ENCODE measurements around the gene MEGF11.
"Not testable (repeated sequence)": the region's sequence is repeated elsewhere in the genome, so short reads cannot be mapped to it uniquely, and the experiment has no call there.

MEGF11 gene

DNA sequence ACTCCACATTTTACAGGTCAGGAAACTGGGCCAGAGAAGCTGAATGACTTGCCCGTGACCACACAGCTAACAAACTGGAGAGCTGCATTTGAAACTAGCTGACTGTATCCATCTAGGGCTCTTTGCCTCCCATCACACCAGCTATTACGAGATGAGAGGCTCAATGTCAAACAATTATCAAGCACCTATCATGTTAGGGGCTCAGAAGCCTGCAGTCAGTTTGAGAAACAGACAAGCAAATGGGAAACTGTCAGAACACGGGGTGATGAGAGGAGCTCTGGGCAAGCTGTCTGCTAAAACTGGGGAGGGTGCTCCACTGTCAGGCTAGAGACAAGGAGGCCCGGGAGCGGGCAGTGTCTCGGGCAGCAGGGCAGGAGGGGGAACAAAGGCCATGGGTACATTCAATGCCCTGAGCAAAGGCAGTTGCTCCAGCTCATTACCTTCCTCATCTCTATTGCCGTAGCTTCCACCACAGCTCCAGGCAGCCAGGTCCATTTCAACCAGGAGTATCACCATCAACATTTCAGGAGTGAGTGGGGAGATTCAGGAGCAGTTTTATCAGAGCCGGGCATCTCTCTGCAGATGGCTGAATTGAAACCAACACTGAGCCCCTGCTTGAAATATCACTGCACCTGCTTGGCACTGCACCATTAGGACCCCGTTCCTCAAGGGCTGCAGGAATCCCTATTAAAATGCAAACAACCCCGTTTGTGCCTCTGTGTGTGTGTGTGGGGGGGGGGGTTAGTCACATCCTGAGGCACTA, 261.6 kb downstream of the MEGF11 start:
- no peak for DNase-seq

DNA sequence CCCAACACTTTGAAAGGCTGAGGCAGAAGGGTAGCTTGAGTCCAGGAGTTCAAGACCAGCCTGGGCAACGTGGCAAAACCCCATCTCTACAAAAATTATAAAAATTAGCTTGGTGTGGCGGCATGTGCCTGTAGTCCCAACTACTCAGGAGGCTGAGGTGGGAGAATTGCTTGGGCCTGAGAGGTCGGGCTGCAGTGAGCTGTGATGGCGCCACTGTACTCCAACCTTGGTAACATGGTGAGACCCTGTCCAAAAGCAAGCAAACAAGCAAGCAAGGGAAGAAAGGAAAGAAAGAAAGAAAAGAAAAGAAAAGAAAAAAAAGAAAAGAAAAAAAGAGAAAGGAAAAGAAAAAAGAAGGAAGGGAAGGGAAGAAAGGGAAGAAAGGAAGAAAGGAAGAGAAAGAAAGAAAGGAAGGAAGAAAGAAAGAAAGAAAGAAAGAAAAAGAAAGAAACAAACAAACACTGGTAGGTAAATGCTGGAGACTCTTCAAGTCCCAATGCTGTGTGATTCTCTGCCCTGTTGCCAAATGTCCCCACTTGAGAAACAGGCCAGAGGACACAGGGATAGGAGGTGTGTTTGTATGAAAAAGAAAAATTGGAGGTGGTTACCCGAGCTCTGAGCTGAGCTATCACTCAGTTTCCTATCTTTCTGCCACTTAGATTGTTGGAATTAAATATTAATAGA, 263.1 kb downstream of the MEGF11 start:
- DNase-seq = no peak

DNA sequence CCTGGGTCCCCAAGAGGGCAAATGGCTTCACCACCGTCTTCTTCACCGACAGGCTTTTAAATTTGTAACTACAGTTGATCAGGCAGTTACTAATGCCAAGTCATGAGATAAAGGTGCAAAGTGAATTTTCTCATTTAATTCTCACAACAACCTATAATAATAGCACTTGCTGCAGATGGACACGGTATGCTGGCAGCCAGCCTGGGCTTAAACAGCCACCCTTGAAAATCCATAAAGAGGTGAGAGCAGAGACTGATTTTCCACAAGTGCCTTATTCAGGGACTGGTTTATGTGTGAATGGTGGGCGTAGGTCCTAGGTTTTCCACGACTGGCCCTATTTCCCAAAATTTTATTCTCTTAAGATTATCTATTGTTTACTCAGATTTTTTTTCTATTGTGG, 266.4 kb downstream of the MEGF11 start:
- no peak for DNase-seq

DNA sequence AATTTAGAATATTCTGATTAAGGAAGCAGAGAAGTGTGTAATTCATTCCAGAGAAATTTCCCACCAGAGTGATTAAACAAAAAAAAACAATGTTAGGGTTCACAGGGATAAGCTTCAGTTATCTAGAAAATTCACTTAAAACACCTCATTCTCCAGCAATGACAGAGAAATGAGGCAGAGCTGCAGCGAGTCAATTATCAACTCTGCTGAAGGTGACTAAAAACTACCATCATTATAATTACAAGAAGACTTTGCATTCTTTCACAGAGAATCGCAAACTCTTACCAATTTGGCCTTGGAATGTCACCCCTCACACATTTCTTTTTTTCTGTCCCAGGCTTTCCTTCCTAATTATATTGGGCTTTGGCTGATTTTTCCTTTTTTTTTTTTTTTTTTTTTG, 267.1 kb downstream of the MEGF11 start:
- no peak for DNase-seq

DNA sequence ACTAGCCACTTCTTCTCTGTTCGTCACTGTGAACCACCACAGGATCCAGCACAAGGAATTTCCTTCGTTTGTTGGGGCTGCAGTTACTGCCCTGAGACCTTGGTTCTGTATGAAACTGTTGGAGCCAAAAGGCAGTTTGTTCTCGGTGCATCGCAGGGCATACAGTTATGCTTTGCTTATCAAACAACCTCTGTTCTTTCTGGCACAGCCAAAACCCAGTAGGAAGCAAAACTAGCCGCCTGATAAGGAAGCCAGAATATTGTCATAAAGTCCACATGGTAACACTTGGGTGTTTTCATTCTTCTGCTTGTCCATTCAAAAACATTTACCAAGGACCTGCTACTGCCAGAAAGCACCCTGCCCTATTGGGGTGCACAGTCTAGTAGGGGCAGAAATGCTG, 268.2 kb downstream of the MEGF11 start:
- DNase-seq = no peak

DNA sequence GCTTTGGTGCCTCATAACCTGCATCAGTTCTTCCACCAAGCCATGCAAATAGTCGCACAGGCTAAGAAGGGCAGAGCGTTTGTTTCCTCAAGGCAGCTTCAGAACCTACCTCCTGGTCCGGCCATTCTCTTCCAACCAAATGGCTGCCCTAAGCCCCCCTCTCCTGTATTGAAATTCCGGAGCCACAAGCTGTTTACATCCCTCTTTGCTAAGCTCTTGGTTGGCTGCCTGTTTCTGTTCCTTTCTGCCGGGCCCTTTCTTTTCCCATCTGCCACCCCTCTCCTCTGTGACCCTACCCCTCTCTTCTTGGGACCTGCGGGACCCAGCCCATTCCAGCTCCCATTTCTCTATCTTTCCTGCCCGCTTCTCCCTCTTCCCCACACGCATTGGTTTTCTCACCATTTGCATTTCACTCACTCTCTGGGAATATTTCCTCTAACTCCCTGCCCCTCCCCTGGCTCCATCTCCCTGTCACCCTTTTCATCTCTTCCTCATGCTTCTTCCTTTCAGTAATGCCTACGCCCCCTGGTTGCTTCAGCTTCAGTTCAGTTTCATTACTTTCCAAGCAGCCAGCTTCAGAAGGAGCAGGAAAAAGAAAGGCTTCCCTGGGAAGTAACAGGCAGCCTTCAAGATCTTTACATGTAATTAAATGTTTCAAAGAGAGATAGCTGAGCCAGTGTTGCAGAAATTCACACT, 270.8 kb downstream of the MEGF11 start:
- DNase-seq = no peak

DNA sequence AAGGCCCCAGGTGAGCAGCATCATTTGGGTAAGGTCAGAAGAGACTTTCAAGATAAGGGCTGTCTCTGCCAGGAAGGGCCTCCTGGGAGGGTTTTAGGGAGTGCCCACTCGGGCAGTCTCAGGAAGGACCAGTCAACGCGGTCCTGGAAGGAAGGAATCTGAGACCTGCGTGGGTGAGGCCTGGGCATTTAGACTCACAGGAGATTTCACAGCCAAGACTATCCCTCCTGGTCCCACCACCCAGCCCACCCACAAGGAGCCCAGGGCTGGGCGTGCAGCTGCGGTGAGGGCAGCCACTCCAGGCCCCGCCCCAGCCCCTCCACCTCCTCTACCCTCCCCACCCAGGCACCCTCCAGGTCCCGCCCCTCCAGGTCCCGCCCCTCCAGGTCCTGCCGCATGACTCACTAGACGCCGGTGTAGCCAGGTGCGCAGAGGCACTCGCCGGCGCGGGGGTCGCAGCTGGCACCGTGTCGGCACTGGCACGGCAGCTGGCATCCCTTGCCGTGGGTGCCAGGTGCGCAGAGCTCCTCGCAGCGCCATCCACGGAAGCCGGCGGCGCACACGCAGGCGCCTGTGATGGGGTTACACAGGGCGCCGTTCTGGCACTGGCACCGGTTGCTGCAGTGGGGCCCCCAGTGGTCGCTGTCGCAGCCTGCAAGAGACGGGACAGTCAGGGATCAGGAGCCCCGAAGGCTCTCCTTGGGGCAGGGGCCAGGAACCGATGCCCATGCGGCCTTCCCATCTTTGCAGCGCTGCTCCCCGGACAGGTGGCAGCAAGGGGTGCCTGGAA, 271.5 kb downstream of the MEGF11 start:
- no peak for DNase-seq

DNA sequence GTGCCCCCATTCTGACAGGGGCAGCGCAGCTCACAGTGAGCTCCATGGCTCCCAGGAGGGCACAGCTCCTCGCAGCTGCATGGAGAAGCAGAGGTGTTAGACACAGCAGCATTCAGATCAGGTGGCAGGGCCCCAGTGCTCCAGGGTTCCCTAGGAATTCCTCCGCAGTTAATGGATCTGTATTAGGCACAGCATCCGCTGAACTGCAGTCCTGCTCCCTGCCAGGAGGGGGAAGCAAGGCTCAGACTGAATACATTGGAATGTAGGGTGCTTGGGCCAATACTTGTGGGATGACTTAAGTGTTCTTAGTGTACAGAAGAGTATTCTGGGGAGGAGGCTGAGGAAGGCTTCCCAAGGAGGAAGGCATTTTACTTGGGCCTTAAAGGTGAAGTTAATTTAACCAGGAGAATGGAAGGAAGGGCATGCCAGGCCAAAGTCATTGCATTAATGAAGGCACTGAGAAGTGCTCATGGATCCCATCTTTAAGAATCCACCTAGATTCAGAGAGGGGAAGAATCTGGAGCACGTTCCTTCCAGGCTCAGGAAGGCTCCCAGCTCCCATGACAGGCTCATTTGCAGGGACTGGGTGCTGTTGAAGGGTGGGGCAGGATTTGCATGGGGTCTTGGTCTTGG, 272.6 kb downstream of the MEGF11 start:
- DNase-seq = peak; percentile 55

DNA sequence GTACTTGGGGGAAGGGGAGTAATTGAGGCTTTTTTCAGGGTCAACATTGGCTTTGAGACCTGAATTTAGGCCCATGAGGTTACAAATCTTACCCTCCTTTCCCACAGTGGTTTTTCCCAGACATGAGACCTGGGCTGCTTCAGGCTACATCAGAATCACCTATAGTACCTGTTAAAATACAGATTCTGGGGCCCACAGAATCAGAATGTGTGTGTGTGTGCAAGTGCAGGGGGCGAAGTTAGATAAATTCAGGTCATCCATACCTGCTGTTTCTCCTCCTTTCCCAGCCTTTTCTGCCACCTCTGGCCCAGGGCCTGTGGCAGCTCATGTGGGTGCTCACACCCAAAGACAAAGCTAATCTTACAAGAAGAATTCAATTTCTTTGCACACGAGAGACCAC, 273.7 kb downstream of the MEGF11 start:
- no peak for DNase-seq

DNA sequence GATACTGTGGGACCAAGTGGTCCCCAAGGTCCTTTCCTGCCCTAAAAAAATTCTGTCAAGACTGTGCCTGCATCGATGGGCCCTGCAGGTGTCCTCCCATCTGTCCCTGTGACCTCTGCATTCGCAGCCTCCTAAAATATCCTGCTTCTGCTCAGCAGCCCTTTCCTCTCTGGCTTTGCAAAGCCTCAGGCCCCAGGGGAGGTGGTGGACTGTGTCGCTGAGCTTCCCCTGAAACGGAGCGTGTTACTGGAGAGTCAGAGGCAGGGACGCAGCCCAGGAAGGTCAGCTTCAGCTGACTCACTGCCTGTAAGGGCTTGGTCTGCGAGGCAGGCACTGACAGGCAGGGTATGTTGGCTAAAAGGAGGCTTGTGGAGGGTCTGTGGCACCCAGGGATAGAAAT, 274.2 kb downstream of the MEGF11 start:
- no peak for DNase-seq

DNA sequence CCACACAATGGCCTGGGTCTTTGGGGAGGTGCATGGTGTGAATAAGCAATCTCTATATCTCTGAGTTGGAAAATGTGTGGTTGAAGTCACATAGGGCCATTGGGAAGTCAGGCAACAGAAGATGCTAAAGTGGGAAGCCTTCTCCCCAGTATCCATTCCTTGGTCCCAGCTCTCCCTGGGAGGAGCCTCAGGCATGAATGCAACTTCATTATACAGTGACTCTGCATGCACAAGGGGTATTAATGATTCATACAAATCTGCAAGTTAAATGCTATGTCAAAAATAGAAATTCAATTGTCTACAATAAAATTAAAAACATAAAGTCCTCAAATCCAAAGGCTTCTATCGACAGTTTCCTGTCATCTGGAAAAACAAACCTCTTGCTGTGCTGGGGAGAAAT, 275.4 kb downstream of the MEGF11 start:
- no peak for DNase-seq

DNA sequence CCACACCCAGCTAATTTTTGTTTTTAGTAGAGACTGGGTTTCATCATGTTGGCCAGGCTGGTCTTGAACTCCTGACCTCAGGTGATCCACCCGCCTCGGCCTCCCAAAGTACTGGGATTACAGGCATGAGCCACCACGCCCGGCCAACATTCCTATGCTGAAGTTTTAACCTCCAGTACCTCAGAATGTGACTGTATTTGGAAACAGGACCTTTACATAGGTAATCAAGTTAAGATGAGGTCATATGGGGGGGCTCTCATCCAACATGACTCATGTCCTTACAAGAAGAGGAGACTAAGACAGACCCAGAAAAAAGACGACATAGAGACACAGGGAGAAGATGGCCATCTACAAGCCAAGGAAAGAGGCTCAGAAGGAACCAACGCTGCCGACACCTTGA, 277.4 kb downstream of the MEGF11 start:
- not testable (repeated sequence) for DNase-seq

DNA sequence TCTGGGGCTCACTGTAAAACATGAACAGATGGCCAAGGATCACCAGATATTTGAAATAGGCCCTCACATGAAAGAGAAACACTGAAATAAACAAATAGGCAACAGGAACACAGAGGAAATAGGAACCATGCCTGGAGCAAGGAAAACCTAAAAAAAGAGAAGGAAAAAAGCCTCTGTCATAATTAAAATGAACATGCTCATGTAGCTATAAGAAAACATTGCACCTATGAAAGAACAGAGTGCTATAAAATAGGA, 281.9 kb downstream of the MEGF11 start:
- DNase-seq = no peak

DNA sequence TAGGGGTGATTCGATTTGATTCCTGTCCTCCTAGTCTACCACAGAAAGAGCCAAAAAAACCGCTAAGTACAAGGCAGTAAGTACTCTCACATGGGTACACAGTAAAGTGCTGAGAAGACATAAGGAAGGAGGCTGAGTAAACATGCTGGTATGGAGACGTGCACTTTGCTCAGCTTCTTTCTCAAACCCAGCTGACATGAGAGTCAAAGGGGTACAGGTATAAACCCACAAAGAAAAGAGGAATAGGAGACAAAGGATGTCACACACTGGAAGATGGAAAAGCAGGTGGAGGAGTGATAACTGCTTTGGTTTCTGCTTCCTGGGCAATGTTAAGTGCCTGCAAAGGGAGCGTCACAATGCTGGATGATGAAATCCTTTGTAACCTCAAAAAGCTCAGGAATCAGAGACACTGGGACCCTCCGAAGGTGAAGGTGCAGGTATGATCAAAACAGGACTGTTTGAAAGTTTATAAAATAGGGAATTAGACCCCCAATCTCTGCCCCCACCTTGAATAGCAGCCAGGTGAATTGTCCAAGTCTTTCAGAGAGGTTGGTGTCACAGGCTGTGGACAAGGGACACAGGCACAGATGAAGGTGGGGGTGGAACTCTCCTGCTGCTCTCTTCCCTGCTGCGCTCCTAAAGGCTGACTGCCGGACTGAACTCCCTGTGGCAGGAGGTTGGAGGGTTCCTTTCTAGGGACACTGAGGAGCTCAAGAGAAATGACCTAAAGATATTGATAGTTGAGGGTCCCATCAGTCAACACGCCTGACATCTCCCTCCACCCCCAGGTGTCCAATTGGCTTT, 282.4 kb downstream of the MEGF11 start:
- no peak for DNase-seq

DNA sequence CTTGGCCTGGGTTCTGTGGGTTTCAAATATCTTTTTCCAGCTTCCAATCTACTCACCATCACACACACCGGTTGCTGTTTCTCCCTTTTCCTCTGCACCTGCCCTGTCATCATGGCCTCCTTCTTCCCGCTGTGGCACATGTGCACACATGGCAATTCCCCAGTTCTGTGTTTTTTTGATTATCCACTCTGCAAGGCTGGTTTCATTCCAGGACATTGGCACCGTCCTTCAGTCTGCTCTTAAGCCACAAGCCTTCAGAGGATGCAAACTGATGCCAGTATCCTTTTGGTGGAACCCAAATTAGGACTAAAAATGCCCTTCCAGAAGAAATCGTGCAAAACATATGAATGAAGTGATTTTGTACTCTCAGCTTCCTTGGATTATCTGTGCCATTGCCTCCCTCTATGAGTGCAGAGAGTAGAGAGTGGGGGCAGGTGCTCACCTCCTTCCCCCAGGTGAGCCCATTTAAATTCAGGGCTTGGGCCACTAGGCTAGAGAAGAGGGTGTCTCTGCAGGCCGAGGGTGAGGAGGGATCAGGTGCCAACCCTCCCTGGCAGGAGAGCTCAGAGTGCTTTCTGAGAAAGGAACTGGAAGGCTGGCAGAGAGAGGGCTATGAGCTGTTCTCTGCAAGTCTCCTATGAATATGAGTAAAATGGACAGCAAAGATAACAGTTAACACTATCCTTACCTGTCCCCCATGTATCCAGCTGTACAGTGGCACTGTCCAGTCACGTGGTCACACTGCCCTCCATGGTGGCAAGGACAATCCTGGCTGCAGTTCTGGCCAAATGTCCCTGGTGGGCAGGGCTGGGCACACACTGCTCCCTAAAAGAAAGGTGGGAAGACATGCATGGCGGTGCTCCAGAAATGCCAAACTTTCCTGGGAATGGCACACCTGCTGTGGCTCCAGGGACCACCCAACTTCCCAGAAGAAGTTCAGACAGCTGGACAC, 283.4 kb downstream of the MEGF11 start:
- no peak for DNase-seq

DNA sequence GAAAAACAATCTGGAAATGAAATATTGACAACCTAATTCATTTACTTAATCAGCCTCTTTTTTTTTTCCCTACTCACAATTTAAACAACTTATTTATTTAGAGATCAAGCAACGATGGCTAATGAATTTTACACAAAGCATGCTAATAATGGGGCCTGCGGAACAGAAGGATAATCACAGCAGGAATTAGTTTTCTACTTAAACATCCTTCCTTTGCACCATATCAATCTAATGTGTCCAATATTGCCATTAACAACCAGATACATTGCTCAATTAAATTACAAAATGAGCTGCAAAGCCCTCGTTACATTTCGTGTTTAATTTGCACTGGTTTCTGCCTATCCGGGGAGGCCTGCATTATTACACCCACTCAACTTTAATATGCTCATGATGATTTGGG, 285.0 kb downstream of the MEGF11 start:
- DNase-seq = no peak

DNA sequence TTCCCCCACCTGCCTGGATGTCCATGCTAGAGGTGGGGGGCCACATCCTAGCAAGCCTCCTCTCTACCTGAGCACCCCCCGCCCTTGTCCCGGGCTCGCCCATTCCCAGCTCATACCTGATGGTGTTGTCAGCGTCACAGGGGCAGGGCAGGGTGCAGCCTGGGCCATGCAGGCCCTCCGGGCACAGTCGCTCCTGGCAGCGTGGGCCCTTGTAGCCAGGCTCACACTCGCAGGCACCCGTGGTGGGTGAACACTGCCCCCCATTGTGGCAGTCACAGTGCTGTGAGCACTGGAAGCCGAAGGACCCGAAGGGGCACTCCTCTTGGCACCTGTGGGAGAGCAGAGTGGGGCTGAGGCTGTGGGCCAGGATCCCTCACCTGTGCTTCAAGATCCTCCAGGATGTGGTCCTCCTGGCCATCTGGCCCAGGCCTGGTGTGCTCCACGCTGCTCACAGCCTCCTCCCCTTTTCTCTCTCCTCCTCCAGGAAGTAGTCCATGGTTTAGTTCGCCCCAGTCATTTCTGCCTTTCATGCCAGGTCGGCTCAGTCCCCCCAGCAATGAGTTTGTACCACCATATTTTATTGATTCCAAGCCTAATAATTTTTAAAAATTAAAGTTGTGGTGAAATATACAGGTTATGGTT, 288.6 kb downstream of the MEGF11 start:
- no peak for DNase-seq

DNA sequence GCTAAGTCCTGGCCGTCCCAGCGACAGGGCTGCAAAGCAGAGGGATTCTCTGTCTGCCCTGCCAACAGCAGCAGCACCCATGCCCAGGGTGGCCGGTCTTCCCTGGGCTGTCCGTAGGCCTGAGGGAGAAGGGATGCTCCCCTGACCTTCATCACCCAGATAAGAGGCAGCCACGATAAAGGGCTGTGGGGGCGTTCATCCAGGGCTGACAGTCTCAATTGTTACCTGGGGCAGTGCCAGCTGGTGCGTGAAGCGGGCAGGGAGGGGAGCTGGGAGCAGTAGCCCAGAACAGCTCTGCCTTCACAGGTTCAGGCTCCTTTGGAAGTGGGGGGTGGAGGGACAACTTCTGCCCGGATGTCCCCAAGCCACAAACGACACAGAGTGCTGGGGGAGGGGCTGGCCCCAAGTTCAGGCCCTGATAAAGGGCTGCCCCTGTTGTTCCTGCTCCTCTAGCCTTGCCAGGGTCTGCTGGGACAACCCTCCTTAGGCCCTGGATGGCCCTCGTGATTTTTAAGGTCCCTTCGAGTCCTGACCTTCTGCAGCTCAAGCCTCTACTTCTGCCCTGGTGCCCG, 289.6 kb downstream of the MEGF11 start:
- no peak for DNase-seq

DNA sequence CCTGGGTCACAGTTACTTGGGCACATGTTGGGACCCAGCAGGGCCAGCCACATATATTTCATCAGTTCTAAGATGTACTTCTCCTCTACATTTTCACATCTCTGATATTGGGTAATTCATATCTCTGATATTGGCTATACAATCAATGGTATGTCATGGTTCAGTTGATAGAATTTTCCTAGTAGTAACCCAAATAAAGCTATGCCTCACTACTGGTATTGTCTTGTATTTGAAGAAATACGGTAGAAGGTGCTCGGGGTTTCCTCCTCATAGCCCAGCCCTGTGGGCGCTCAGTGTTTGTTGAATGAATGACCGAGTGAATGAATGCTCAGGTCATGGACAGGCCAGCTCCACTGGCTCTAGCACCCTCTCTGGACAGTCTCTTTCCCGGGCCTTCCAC, 290.2 kb downstream of the MEGF11 start:
- DNase-seq = no peak

DNA sequence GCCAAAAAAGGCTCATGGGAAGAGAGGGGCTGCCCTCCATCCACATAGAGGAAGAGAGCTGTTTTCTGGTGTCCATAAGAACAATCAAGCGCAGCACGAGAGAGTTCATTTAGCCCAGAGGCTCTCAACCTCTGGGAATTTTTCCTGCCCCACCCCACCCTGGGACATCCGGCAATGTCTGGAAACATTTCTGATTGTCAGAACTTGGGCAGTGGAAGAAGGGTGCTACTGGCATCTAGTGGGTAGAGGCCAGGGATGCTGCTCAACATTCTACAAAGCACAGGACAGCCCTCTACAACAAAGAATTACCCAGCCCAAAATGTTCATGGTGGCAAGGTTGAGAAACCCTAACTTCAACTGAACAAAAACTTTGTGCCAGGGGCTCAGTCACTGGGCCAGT, 291.4 kb downstream of the MEGF11 start:
- DNase-seq = no peak
